ENCODE data around the gene SNRNP25.

The SNRNP25 gene

DNA sequence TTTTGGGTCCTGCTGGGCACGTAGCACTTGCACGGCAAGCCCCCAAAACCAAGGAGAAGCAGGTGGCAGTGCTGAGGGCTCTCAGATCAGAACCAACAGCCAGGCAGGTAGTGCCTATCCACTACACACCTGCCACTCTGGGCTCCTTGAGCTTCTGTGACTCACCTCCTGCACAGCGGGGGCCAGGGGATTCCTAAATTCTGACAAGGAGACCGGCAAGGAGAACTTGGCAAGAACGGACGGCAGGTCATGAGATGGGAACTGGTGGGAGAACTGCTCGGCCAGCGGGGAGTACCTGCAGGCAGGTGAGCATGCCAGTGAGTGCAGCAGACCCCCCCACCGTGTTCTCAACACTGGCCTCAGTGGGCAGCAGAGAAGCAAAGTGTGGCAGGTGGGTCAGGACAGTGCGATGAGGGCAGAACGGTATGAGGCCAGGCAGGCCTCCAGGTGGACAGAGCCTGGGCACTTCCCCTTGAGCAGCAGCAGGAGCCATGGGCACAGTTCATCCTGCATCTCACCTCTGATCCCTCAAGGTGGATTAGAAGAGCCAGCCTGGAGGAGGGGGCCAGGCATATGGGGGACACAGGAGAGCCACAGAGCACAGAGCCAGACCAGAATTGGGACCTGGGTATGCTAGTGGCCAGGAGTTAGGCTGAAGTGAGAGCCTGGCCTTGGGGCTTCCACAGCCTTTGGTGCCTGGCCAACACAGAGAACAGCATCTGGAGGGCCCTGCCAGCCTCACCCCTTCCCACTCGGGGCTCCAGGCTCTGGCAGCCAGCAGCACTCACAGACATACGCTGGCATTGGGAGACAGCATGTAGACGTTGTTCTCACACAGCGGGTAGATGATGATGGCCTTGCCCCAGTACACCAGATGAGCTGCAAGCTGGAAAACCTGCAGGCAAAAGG lies 39.1 kb downstream of the SNRNP25 start:
- in situ Hi-C loops (cut with HindIII; ENCODE audit: low pct_ligation_motif_present, low sequenced_read_pairs) = no loop called here
- DNase-seq = no peak
- TF ChIP-seq, protein P1, sequence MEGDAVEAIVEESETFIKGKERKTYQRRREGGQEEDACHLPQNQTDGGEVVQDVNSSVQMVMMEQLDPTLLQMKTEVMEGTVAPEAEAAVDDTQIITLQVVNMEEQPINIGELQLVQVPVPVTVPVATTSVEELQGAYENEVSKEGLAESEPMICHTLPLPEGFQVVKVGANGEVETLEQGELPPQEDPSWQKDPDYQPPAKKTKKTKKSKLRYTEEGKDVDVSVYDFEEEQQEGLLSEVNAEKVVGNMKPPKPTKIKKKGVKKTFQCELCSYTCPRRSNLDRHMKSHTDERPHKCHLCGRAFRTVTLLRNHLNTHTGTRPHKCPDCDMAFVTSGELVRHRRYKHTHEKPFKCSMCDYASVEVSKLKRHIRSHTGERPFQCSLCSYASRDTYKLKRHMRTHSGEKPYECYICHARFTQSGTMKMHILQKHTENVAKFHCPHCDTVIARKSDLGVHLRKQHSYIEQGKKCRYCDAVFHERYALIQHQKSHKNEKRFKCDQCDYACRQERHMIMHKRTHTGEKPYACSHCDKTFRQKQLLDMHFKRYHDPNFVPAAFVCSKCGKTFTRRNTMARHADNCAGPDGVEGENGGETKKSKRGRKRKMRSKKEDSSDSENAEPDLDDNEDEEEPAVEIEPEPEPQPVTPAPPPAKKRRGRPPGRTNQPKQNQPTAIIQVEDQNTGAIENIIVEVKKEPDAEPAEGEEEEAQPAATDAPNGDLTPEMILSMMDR (IDR thresholded peaks at IDR 0.05; ENCODE audit: low read depth, low read length, missing control alignments) = no peak
- Histone ChIP-seq H3K36me3 (replicated peaks) (peaks cover 34% of the 10 kb centered on the region), H3K27me3 (replicated peaks) (no peaks in the 10 kb centered on the region), H3K27ac (no peak overlapping the region), H3K4me3 (ENCODE audit: low read depth, low read length) (no peak overlapping the region)

DNA sequence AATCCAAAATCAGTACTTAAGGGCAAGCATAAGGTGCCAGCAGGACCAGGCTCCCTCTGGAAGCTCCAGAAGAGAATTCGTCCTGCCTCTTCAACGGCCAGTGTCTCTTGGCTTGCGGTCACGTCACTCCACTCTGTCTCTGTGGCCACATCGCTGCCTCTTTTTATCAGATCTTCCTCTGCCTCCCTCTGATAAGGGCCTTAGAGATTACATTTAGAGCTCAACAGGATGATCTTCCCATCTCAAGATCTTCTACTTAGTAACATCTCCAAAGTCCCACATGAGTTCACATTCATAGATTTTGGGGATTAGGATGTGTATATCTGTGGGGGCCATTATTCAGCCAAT lies 41.3 kb downstream of the SNRNP25 start:
- in situ Hi-C loops (cut with HindIII; ENCODE audit: low pct_ligation_motif_present, low sequenced_read_pairs) = no loop called here
- H3K27ac ChIP-seq = no peak overlapping the region
- no peak overlapping the region for H3K4me3 ChIP-seq (ENCODE audit: low read depth, low read length)

DNA sequence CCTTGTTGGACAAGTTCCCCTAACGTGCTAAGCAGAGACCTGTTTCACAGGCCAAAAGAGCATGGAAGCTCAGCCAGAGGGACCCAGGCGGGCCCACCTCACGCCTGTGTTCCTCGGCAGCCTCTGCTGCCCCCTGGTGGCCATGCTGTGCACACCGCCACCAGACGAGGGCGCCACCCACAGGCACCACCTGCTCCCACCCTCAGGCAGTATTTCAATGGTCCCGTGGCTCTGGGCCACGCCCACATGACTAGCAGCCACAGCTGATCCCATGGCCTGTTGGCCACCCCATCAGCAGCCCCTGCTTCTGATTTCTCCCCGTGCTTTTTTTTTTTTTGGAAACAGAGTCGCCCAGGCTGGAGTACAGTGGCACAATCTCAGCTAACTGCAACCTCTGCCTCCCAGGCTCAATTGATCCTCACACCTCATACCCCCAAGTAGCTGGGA lies 43.3 kb downstream of the SNRNP25 start:
- no peaks in the 10 kb centered on the region for H3K27me3 ChIP-seq (replicated peaks)
- DNase-seq = peak; percentile 74
- no peak overlapping the region for H3K27ac ChIP-seq
- TF ChIP-seq, protein P1 (IDR thresholded peaks at IDR 0.05; ENCODE audit: low read depth, low read length, missing control alignments) = peak; percentile 100
- in situ Hi-C loops (cut with HindIII; ENCODE audit: low pct_ligation_motif_present, low sequenced_read_pairs) = no loop called here
- H3K4me3 ChIP-seq (ENCODE audit: low read depth, low read length) = no peak overlapping the region
- H3K36me3 ChIP-seq (replicated peaks) = peaks cover 12% of the 10 kb centered on the region

More for the DNA sequence above, 41.3 kb downstream of the SNRNP25 start:
- no peaks in the 10 kb centered on the region for H3K27me3 ChIP-seq (replicated peaks)
- peaks cover 17% of the 10 kb centered on the region for H3K36me3 ChIP-seq (replicated peaks)
- DNase-seq = no peak
- TF ChIP-seq, protein P1 (IDR thresholded peaks at IDR 0.05; ENCODE audit: low read depth, low read length, missing control alignments) = no peak

DNA sequence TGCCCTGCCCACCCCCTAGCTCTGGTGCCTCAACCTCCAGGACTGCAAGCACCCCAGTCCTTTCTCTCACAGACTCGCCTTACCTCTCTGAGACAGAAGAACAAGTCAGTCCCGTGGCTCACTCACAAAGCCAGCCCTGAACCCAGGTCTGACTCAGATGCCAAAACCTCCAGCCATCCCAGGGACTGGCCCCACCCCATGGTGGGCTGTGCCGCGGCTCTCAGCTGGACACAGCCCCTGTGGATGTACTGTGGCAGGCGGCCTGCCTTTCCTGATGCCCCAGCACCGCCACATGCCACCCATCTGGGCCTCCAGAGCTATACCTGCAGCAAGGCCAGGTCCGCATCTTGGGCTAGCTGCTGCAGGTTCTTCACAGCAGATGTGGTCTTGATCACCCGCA lies 44.2 kb downstream of the SNRNP25 start:
- Histone ChIP-seq H3K27ac (no peak overlapping the region), H3K4me3 (ENCODE audit: low read depth, low read length) (no peak overlapping the region), H3K36me3 (replicated peaks) (peaks cover 3% of the 10 kb centered on the region), H3K27me3 (replicated peaks) (no peaks in the 10 kb centered on the region)
- in situ Hi-C loops (cut with HindIII; ENCODE audit: low pct_ligation_motif_present, low sequenced_read_pairs) = no loop called here
- DNase-seq = peak; percentile 43
- TF ChIP-seq, protein P1 (IDR thresholded peaks at IDR 0.05; ENCODE audit: low read depth, low read length, missing control alignments) = no peak

DNA sequence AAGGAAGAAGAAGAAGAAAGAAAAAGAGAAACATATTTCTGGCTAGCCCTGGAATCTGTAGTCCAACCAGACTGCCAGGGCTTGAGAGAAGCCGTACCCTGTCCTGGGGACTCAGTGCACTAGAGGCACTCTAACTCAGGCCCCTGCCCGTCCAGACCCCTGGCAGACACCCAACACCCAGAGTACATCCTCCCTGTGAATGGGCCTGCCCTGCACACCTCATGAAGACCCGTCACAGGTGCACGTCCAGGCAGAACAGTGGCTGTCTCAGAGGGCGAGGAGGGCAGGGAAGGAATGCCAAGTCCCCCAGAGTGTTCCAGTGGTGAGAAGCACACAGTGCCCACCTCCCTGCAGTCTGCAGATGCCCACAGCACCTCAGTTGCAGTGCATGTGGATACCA lies 47.4 kb downstream of the SNRNP25 start:
- DNase-seq = no peak
- H3K36me3 ChIP-seq (replicated peaks) = peaks cover 2% of the 10 kb centered on the region
- in situ Hi-C loops (cut with HindIII; ENCODE audit: low pct_ligation_motif_present, low sequenced_read_pairs) = no loop called here
- H3K27me3 ChIP-seq (replicated peaks) = no peaks in the 10 kb centered on the region
- H3K4me3 ChIP-seq (ENCODE audit: low read depth, low read length) = no peak overlapping the region
- TF ChIP-seq, protein P1 (IDR thresholded peaks at IDR 0.05; ENCODE audit: low read depth, low read length, missing control alignments) = no peak
- no peak overlapping the region for H3K27ac ChIP-seq
